NB4 (cell line): Measurements from ENCODE around the gene DEPDC1.

Source experiments
- POLR2A ChIP-seq: IDR thresholded peaks from 2 replicates; pipeline ENCODE4 v1.6.1; 2011; ENCODE audit warnings: mild to moderate bottlenecking; ENCODE audit not compliant: insufficient read length; ENCODE audit errors: extremely low read depth
- TF ChIP-seq, protein P1 (sequence below): IDR thresholded peaks from one replicate; pipeline ENCODE4 v1.5.1; 2012; ENCODE audit warnings: low read depth, low read length

DNA sequence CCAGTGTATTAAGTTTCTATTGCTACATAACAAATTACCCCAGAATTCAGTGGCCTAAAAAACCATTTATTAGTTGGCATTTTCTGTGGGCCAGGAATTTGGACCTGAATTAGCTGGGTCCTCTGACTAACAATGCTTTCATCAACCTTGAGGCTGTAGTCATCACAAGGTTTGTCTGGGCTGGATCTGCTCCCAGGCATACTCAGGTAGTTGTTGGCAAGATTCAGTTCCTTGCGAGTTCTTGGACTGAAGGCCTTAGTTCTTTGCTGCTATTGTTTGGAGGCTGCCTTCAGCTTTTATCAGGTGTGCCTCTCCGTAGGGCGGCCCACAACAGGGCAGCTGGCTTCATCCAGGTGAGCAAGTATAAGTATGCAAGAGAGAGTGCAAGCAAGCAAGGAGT, 31.4 kb upstream of the DEPDC1 start:
- TF ChIP-seq, protein P1, sequence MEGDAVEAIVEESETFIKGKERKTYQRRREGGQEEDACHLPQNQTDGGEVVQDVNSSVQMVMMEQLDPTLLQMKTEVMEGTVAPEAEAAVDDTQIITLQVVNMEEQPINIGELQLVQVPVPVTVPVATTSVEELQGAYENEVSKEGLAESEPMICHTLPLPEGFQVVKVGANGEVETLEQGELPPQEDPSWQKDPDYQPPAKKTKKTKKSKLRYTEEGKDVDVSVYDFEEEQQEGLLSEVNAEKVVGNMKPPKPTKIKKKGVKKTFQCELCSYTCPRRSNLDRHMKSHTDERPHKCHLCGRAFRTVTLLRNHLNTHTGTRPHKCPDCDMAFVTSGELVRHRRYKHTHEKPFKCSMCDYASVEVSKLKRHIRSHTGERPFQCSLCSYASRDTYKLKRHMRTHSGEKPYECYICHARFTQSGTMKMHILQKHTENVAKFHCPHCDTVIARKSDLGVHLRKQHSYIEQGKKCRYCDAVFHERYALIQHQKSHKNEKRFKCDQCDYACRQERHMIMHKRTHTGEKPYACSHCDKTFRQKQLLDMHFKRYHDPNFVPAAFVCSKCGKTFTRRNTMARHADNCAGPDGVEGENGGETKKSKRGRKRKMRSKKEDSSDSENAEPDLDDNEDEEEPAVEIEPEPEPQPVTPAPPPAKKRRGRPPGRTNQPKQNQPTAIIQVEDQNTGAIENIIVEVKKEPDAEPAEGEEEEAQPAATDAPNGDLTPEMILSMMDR = no peak
- TF ChIP-seq POLR2A = no peak
